K562 (cell line): ENCODE data around the gene CSKMT. TPM values are rescaled to one million over a fixed set of nuclear protein-coding genes. Genes with fewer than 3 reads are reported as not detected.

Experiments used
- ATF3 ChIP-seq, 2 experiments: fragments of 450-650 bp in 1 of 2; sonication (generic) in 1 of 2; formaldehyde crosslinking in 1 of 2; IDR thresholded peaks in 1 of 2; conservative IDR thresholded peaks in 1 of 2; 2 replicates each; pipeline versions ENCODE4 v1.6.1 to v1.8.1; 2016 to 2023; ENCODE audit warnings: mild to moderate bottlenecking in 2 of 2, moderate library complexity in 2 of 2, inconsistent platforms in 1 of 2, missing genetic modification reagents in 1 of 2
- CCNT2 ChIP-seq: IDR thresholded peaks from 2 replicates; pipeline ENCODE4 v1.6.1; 2011; ENCODE audit warnings: borderline replicate concordance, low read depth, mild to moderate bottlenecking, moderate library complexity, mixed read lengths, low read length; ENCODE audit not compliant: insufficient read length; ENCODE audit errors: extremely low read depth
- E2F4 ChIP-seq: sonication (generic); formaldehyde crosslinking; IDR thresholded peaks from 2 replicates; pipeline ENCODE4 v1.8.0; 2022; ENCODE audit warnings: mild to moderate bottlenecking, low read depth, missing genetic modification reagents
- HNRNPL ChIP-seq: fragments of 200-400 bp; formaldehyde crosslinking; IDR thresholded peaks from 2 replicates; pipeline ENCODE4 v1.6.1; 2017; ENCODE audit warnings: low read depth, mild to moderate bottlenecking, low read length
- KDM5B ChIP-seq: fragments of 200-600 bp; sonication (generic); IDR thresholded peaks from 2 replicates; pipeline ENCODE4 v1.6.1; 2012; ENCODE audit warnings: low read depth, mild to moderate bottlenecking, moderate library complexity, low read length, control low read depth, inconsistent platforms; ENCODE audit not compliant: insufficient replicate concordance
- MAX ChIP-seq: sonication (generic); formaldehyde crosslinking; IDR thresholded peaks from 2 replicates; pipeline ENCODE4 v1.9.0; 2022; ENCODE audit warnings: mild to moderate bottlenecking, missing genetic modification reagents
- NKRF ChIP-seq: fragments of 450-650 bp; IDR thresholded peaks from 2 replicates; pipeline ENCODE4 v1.6.1; 2016; ENCODE audit warnings: borderline replicate concordance
- NR2F6 ChIP-seq: fragments of 450-650 bp; formaldehyde crosslinking; IDR thresholded peaks from 2 replicates; pipeline ENCODE4 v1.4.0; 2020; ENCODE audit warnings: mild to moderate bottlenecking
- PHB ChIP-seq: fragments of 250-450 bp; sonication (Bioruptor Pico); IDR thresholded peaks from 2 replicates; pipeline ENCODE4 v1.5.0; 2021
- POLR2G ChIP-seq: fragments of 200-400 bp; formaldehyde crosslinking; IDR thresholded peaks from 2 replicates; pipeline ENCODE4 v1.6.1; 2017; ENCODE audit warnings: low read depth, mild to moderate bottlenecking, antibody characterized with exemption, low read length, moderate library complexity
- POLR3A ChIP-seq: IDR thresholded peaks from 2 replicates; pipeline ENCODE4 v1.6.1; 2011; ENCODE audit warnings: borderline replicate concordance, mild to moderate bottlenecking, moderate library complexity; ENCODE audit not compliant: insufficient read length, insufficient read depth; ENCODE audit errors: extremely low read depth
- PRDM10 ChIP-seq: fragments of 450-650 bp; IDR thresholded peaks from 2 replicates; pipeline ENCODE4 v1.6.1; 2018; ENCODE audit not compliant: partially characterized antibody
- SNRNP70 ChIP-seq: fragments of 200-400 bp; formaldehyde crosslinking; optimal IDR thresholded peaks from 2 replicates; pipeline ENCODE3; 2017; ENCODE audit warnings: low read depth, low read length
- SUPT5H ChIP-seq: fragments of 450-650 bp; IDR thresholded peaks from 2 replicates; pipeline ENCODE4 v1.6.1; 2016
- ZNF384 ChIP-seq: IDR thresholded peaks from 2 replicates; pipeline ENCODE4 v1.6.1; 2012; ENCODE audit warnings: low read depth, low read length, improper control_type of control experiment
- polyA plus RNA-seq, 8 experiments: library from polyadenylated mRNA; depleted of rRNA in 4 of 8; stranded (reverse) in 5 of 8; unstranded in 3 of 8; fragments of >200 nt; fragmentation: Nextera tagmentation in 2 of 8; fragmentation: Illumina TruSeq in 1 of 8; extraction: Ambion mirVana in 2 of 8; extraction: Trizol in 1 of 8; gene quantifications; 2 replicates each; pipeline versions ENCODE4 v1.2.1 to v1.2.3, GENCODE V29; 2011 to 2014; ENCODE audit warnings: inconsistent platforms in 1 of 8, missing spikeins in 1 of 8
- total RNA-seq, 7 experiments: library from RNA; depleted of rRNA in 6 of 7; stranded (reverse); fragments of >200 nt in 6 of 7; fragmentation: Illumina TruSeq in 2 of 7; extraction: Trizol in 2 of 7; gene quantifications; 2 replicates each; pipeline versions ENCODE4 v1.2.1 to v1.2.3, GENCODE V29; 2011 to 2021; ENCODE audit warnings: low replicate concordance in 1 of 7
- TF ChIP-seq, protein P1 (sequence below): fragments of 250-450 bp; sonication (Bioruptor Pico); IDR thresholded peaks from 2 replicates; pipeline ENCODE4 v1.8.0; 2022; ENCODE audit warnings: moderate library complexity, mild to moderate bottlenecking, inconsistent platforms

CSKMT gene
- total and polyA plus RNA-seq, 9 of the 15 experiments (the other 6 are each of a cell fraction or from before 2014, with no cell fraction given), result 10.3 to 108 (median 27.2) TPM

DNA sequence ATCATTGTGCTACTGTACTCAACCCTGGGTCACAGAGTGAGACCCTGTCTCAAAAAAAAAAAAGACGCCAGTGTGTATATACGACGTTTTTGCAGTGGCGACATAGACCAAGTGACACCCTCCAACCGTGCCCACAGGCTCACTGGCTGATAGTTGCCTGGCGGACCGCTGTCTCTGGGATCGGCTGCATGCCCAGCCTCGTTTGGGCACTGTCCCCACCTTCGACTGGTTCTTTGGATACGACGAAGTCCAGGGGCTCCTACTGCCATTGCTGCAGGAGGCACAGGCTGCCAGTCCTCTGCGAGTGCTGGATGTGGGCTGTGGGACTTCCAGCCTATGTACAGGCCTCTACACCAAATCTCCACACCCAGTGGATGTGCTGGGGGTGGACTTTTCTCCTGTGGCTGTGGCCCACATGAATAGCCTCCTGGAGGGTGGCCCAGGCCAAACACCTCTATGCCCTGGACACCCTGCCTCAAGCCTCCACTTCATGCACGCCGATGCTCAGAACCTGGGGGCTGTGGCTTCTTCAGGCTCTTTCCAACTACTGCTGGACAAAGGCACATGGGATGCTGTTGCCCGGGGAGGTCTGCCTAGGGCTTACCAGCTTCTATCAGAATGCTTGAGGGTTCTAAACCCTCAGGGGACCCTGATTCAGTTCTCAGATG is 1.3 kb downstream of the CSKMT start (continued):
- TF ChIP-seq NKRF (no peak), PRDM10 (no peak), NR2F6 (CRISPR knock-in tag) (no peak), SNRNP70 (peak; percentile 89), SUPT5H (0 out of 2 replicates have a peak, but pooled peaks have one; percentile 15), ZNF384 (no peak), HNRNPL (0 out of 2 replicates have a peak, but pooled peaks have one; percentile 62), E2F4 (CRISPR knock-in tag) (0 out of 2 replicates have a peak, but pooled peaks have one; percentile 28), POLR2G (peak; percentile 45), CCNT2 (peak; percentile 14), POLR3A (no peak), MAX (CRISPR knock-in tag) (0 out of 2 replicates have a peak, but pooled peaks have one; percentile 15), PHB (CRISPR knock-in tag) (0 out of 2 replicates have a peak, but pooled peaks have one; percentile 48), ATF3 (IDR thresholded peaks at IDR 0.05) (no peak), ATF3 (CRISPR knock-in tag; conservative IDR thresholded peaks at IDR 0.05) (peak; percentile 18; the same call in 1 of the 2 replicates), KDM5B (peak; percentile 36)
- TF ChIP-seq, protein P1, sequence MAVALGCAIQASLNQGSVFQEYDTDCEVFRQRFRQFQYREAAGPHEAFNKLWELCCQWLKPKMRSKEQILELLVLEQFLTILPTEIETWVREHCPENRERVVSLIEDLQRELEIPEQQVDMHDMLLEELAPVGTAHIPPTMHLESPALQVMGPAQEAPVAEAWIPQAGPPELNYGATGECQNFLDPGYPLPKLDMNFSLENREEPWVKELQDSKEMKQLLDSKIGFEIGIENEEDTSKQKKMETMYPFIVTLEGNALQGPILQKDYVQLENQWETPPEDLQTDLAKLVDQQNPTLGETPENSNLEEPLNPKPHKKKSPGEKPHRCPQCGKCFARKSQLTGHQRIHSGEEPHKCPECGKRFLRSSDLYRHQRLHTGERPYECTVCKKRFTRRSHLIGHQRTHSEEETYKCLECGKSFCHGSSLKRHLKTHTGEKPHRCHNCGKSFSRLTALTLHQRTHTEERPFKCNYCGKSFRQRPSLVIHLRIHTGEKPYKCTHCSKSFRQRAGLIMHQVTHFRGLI (CRISPR knock-in tag), result no peak
